IMR-90 (cell line): ENCODE measurements around the gene MICAL2. TPM values are rescaled to one million over a fixed set of nuclear protein-coding genes. Genes with fewer than 3 reads are reported as not detected.

ENCODE experiments used
- ATAC-seq: fragments of 200-7000 bp; cut with Tn5 transposase; 2 replicates; pipeline ENCODE4 v1.9.1; 2020; ENCODE audit warnings: low read depth, mild to moderate bottlenecking, moderate library complexity
- BruUV-seq: library from RNA; stranded (reverse); fragments of 400-500 nt; replicated peaks from 2 replicates; lab custom pipeline; 2021; lab: Mats Ljungman, UMichigan
- CTCF ChIA-PET: fragments of 300-600 bp; formaldehyde crosslinking; extraction: SDS; loops from one replicate; lab custom pipeline; 2021; ENCODE audit warnings: antibody characterized with exemption; lab: Yijun Ruan, JAX
- POLR2A ChIA-PET: fragments of 300-600 bp; sonication (Branson Sonifier 250); formaldehyde crosslinking; loops from one replicate; lab custom pipeline; 2022; ENCODE audit warnings: antibody characterized with exemption; ENCODE audit not compliant: unreplicated experiment; lab: Charles Lee
- DNase-seq: peaks from one replicate; pipeline ENCODE4 v3.0.0; 2013
- H2AFZ ChIP-seq: replicated peaks from 2 replicates; pipeline ENCODE3; 2013; ENCODE audit warnings: low read length, mild to moderate bottlenecking; ENCODE audit not compliant: poor library complexity
- H2AK5ac ChIP-seq: 2 replicates; pipeline ENCODE4 v1.6.1; 2013; ENCODE audit warnings: low read depth, low read length, inconsistent platforms
- H2AK9ac ChIP-seq: replicated peaks from 2 replicates; pipeline ENCODE3; 2013; ENCODE audit warnings: mild to moderate bottlenecking, low read depth, low read length, moderate library complexity; ENCODE audit not compliant: poor library complexity
- H2BK120ac ChIP-seq: 2 replicates; pipeline ENCODE4 v1.6.1; 2013; ENCODE audit warnings: low read depth, low read length, inconsistent platforms
- H2BK15ac ChIP-seq: 3 replicates; pipeline ENCODE4 v1.6.1; 2013; ENCODE audit warnings: low read depth, low read length, inconsistent platforms
- H2BK20ac ChIP-seq: 2 replicates; pipeline ENCODE4 v1.6.1; 2013; ENCODE audit warnings: low read depth, mild to moderate bottlenecking, inconsistent platforms, low read length, moderate library complexity
- H2BK5ac ChIP-seq: 2 replicates; pipeline ENCODE4 v1.6.1; 2013; ENCODE audit warnings: mild to moderate bottlenecking, low read depth, low read length, inconsistent platforms; ENCODE audit not compliant: poor library complexity, severe bottlenecking
- H3K14ac ChIP-seq: replicated peaks from 2 replicates; pipeline ENCODE4 v1.6.1; 2013; ENCODE audit warnings: low read depth, low read length, inconsistent platforms
- H3K18ac ChIP-seq: 2 replicates; pipeline ENCODE4 v1.6.1; 2013; ENCODE audit warnings: low read depth, low read length, control low read depth
- H3K23ac ChIP-seq: 2 replicates; pipeline ENCODE4 v1.6.1; 2013; ENCODE audit warnings: low read depth, low read length, inconsistent platforms
- H3K27ac ChIP-seq: 2 replicates; pipeline ENCODE4 v1.5.1; 2013; ENCODE audit warnings: mild to moderate bottlenecking, control low read depth, low read length; ENCODE audit not compliant: insufficient read depth
- H3K27me3 ChIP-seq: 2 replicates; pipeline ENCODE4 v1.6.1; 2013; ENCODE audit warnings: low read length; ENCODE audit not compliant: control insufficient read depth, insufficient read depth
- H3K36me3 ChIP-seq: 2 replicates; pipeline ENCODE4 v1.6.1; 2013; ENCODE audit warnings: low read length, mixed read lengths; ENCODE audit not compliant: control insufficient read depth, insufficient read depth
- H3K4ac ChIP-seq: 2 replicates; pipeline ENCODE4 v1.6.1; 2013; ENCODE audit warnings: low read depth, low read length, inconsistent platforms
- H3K4me1 ChIP-seq: 2 replicates; pipeline ENCODE4 v1.6.1; 2013; ENCODE audit warnings: low read length, mixed read lengths; ENCODE audit not compliant: control insufficient read depth, insufficient read depth
- H3K4me2 ChIP-seq: 2 replicates; pipeline ENCODE4 v1.6.1; 2013; ENCODE audit warnings: low read depth, mild to moderate bottlenecking, control low read depth, low read length, moderate library complexity
- H3K4me3 ChIP-seq: 2 replicates; pipeline ENCODE4 v1.5.1; 2013; ENCODE audit warnings: low read depth, mild to moderate bottlenecking, control low read depth, low read length, moderate library complexity; ENCODE audit not compliant: insufficient read depth
- H3K56ac ChIP-seq: 2 replicates; pipeline ENCODE4 v1.6.1; 2013; ENCODE audit warnings: low read length, inconsistent platforms; ENCODE audit not compliant: insufficient read depth; ENCODE audit errors: extremely low read depth
- H3K79me1 ChIP-seq, 2 experiments: 2 replicates each; pipeline ENCODE4 v1.6.1; 2013; ENCODE audit warnings: low read length in 2 of 2, inconsistent platforms in 1 of 2, low read depth in 1 of 2
- H3K9ac ChIP-seq: 2 replicates; pipeline ENCODE4 v1.6.1; 2013; ENCODE audit warnings: low read depth, low read length, control low read depth
- H3K9me1 ChIP-seq: 2 replicates; pipeline ENCODE4 v1.6.1; 2013; ENCODE audit warnings: low read length, inconsistent platforms; ENCODE audit not compliant: insufficient read depth
- H3K9me3 ChIP-seq: 2 replicates; pipeline ENCODE4 v1.6.1; 2013; ENCODE audit warnings: low read length; ENCODE audit not compliant: control insufficient read depth, insufficient read depth
- H4K20me1 ChIP-seq: 2 replicates; pipeline ENCODE4 v1.6.1; 2013; ENCODE audit warnings: low read length, inconsistent platforms; ENCODE audit not compliant: insufficient read depth
- H4K5ac ChIP-seq: 2 replicates; pipeline ENCODE4 v1.6.1; 2013; ENCODE audit warnings: mild to moderate bottlenecking, low read depth, low read length, control low read depth
- H4K8ac ChIP-seq, 2 experiments: 2 replicates each; pipeline ENCODE4 v1.6.1; 2013; ENCODE audit warnings: low read depth in 2 of 2, low read length in 2 of 2, control low read depth in 1 of 2, inconsistent platforms in 1 of 2
- H4K91ac ChIP-seq: 2 replicates; pipeline ENCODE4 v1.6.1; 2013; ENCODE audit warnings: low read depth, low read length, inconsistent platforms; ENCODE audit not compliant: insufficient read depth
- ELK1 ChIP-seq: fragments of 150-350 bp; IDR thresholded peaks from 2 replicates; pipeline ENCODE4 v1.6.1; 2016; ENCODE audit warnings: low read depth, mild to moderate bottlenecking, low read length, moderate library complexity, borderline replicate concordance
- FOS ChIP-seq: fragments of 150-350 bp; IDR thresholded peaks from 2 replicates; pipeline ENCODE4 v1.6.1; 2016; ENCODE audit warnings: low read depth, low read length
- MAFK ChIP-seq: IDR thresholded peaks from 2 replicates; pipeline ENCODE4 v1.6.1; 2012; ENCODE audit warnings: low read depth, low read length, improper control_type of control experiment
- MAZ ChIP-seq: IDR thresholded peaks from 2 replicates; pipeline ENCODE4 v1.6.1; 2012; ENCODE audit warnings: low read depth, mild to moderate bottlenecking, low read length, improper control_type of control experiment, moderate library complexity, borderline replicate concordance
- MXI1 ChIP-seq: IDR thresholded peaks from 2 replicates; pipeline ENCODE4 v1.6.1; 2012; ENCODE audit warnings: low read depth, mild to moderate bottlenecking, low read length, moderate library complexity, borderline replicate concordance
- NFE2L2 ChIP-seq: fragments of 150-350 bp; IDR thresholded peaks from 2 replicates; pipeline ENCODE4 v1.6.1; 2016; ENCODE audit warnings: low read depth, mild to moderate bottlenecking, low read length
- POLR2A ChIP-seq: IDR thresholded peaks from 2 replicates; pipeline ENCODE4 v1.6.1; 2012; ENCODE audit warnings: mild to moderate bottlenecking, low read depth, low read length
- RAD21 ChIP-seq: IDR thresholded peaks from 2 replicates; pipeline ENCODE4 v1.6.1; 2012; ENCODE audit warnings: low read length, improper control_type of control experiment
- RCOR1 ChIP-seq: IDR thresholded peaks from 2 replicates; pipeline ENCODE4 v1.6.1; 2012; ENCODE audit warnings: mild to moderate bottlenecking, low read length, improper control_type of control experiment; ENCODE audit not compliant: insufficient replicate concordance
- RFX5 ChIP-seq: IDR thresholded peaks from 2 replicates; pipeline ENCODE4 v1.8.0; 2012; ENCODE audit warnings: low read depth, mild to moderate bottlenecking, low read length, moderate library complexity
- SMC3 ChIP-seq: fragments of 150-350 bp; IDR thresholded peaks from 2 replicates; pipeline ENCODE4 v1.6.1; 2016; ENCODE audit warnings: low read depth, mild to moderate bottlenecking, antibody characterized with exemption, low read length, moderate library complexity
- USF2 ChIP-seq: fragments of 150-350 bp; IDR thresholded peaks from 2 replicates; pipeline ENCODE4 v1.6.1; 2017; ENCODE audit warnings: mild to moderate bottlenecking, antibody characterized with exemption, low read length, low read depth
- WGBS, 2 experiments: methylation state at CpG; one replicate each; pipeline versions ENCODE4 v1.1.5 to v1.1.7; 2013; ENCODE audit warnings: missing lambda C conversion rate in 2 of 2; ENCODE audit not compliant: insufficient read length in 1 of 2; ENCODE audit errors: extremely low coverage in 2 of 2; 5-methylcytosine and 5-hydroxymethylcytosine counted together
- dilution Hi-C: fragments of 300-500 bp; cut with HindIII; formaldehyde crosslinking; loops from one replicate; pipeline ENCODE4 v1.14.3; 2018; ENCODE audit warnings: low sequenced_read_pairs; ENCODE audit not compliant: unreplicated experiment
- in situ Hi-C: fragments of 300-500 bp; cut with MboI; formaldehyde crosslinking; loops from 3 replicates; pipeline ENCODE4 v1.14.3; 2019; ENCODE audit warnings: low sequenced_read_pairs, inconsistent platforms, mixed read lengths
- intact Hi-C: fragments of 100-400 bp; cut with micrococcal nuclease; formaldehyde crosslinking; loops from 2 replicates; pipeline ENCODE4 v1.10.0; 2022
- polyA plus RNA-seq, 3 experiments: library from polyadenylated mRNA; depleted of rRNA; stranded (reverse); fragments of >200 nt; gene quantifications; 2 replicates each; pipeline ENCODE4 v1.2.3, GENCODE V29; 2012; ENCODE audit warnings: low replicate concordance in 1 of 3
- total RNA-seq: library from RNA; depleted of rRNA; stranded (reverse); fragments of >200 nt; gene quantifications from 2 replicates; pipeline ENCODE4 v1.2.3, GENCODE V29; 2012
- TF ChIP-seq, protein P1 (sequence below): conservative IDR thresholded peaks from 2 replicates; pipeline ENCODE4 v1.5.1; 2012; ENCODE audit warnings: mild to moderate bottlenecking, low read depth, low read length, improper control_type of control experiment

Gene MICAL2
- total and polyA plus RNA-seq, 2 of the 4 experiments (the other 2 are of a cell fraction) = 170 to 336 TPM

DNA sequence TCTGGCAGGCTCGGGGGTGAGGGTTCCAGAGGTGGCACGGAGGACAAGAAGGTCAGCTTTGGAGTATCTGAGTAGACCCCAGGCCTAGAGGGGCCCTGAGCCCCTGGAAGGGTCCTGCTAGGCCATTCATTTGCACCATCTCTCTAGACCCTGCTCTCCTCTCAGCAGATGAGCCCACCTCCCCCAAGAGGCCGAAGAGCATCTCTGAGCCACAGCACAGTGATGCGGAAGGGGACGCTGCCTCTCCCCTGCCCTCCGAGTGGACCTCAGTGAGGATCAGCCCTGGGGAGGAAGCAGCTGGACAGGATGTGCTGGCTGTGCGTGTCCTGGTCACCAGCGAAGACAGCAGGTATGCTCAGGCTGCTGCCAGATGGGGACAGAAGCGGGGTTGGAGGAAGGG is 165.4 kb downstream of the MICAL2 start:
- ATAC-seq = no peak
- Histone ChIP-seq H3K4ac (peak overlapping the region; percentile 99), H3K27ac (no peak overlapping the region), H3K4me2 (no peak overlapping the region), H3K9ac (no peak overlapping the region), H2BK120ac (peak overlapping the region; percentile 94), H2BK5ac (no peak overlapping the region), H4K5ac (no peak overlapping the region), H3K56ac (no peak overlapping the region), H3K36me3 (no peaks in the 10 kb centered on the region), H3K4me3 (no peak overlapping the region), H2BK20ac (0 out of 2 replicates have a peak overlapping the region, but pooled peaks have one; percentile 18), H2AK9ac (no peak overlapping the region), H3K9me1 (peaks cover 50% of the 10 kb centered on the region), H3K4me1 (peaks cover 12% of the 10 kb centered on the region), H3K23ac (no peak overlapping the region), H3K9me3 (no peaks in the 10 kb centered on the region), H4K8ac (no peak overlapping the region), H2BK15ac (0 out of 3 replicates have a peak overlapping the region, but pooled peaks have one; percentile 97), H4K91ac (0 out of 2 replicates have a peak overlapping the region, but pooled peaks have one; percentile 12), H2AK5ac (peak overlapping the region; percentile 61), H3K14ac (no peak overlapping the region), H2AFZ (peak overlapping the region; percentile 46), H3K27me3 (no peaks in the 10 kb centered on the region), H3K79me1 (peaks cover 0 to 29% of the 10 kb centered on the region in 2 experiments; a peak in 2 of 4 replicates), H3K18ac (no peak overlapping the region), H4K20me1 (no peaks in the 10 kb centered on the region)
- intact Hi-C loops (no loop called here), in situ Hi-C loops (loop anchor here (25.0 kb wide), 1 partner anchor 1239 kb away; no protein-coding TSS in a partner anchor), dilution Hi-C loops (no loop called here)
- ChIA-PET POLR2A (no interaction called here), CTCF (no interaction called here)
- no peak for DNase-seq
- BruUV-seq = no TSS peak
- 0% methylated on average over 1 of the region's 9 CpGs; no CpG with 5 or more reads in 1 of the 2 experiments for WGBS, 2 experiments
- TF ChIP-seq RFX5 = no peak
- no peak for TF ChIP-seq RAD21
- TF ChIP-seq MAFK = no peak
- no peak for TF ChIP-seq NFE2L2
- no peak for TF ChIP-seq USF2
- no peak for TF ChIP-seq ELK1
- no peak for TF ChIP-seq SMC3
- no peak for TF ChIP-seq RCOR1
- TF ChIP-seq, protein P1, sequence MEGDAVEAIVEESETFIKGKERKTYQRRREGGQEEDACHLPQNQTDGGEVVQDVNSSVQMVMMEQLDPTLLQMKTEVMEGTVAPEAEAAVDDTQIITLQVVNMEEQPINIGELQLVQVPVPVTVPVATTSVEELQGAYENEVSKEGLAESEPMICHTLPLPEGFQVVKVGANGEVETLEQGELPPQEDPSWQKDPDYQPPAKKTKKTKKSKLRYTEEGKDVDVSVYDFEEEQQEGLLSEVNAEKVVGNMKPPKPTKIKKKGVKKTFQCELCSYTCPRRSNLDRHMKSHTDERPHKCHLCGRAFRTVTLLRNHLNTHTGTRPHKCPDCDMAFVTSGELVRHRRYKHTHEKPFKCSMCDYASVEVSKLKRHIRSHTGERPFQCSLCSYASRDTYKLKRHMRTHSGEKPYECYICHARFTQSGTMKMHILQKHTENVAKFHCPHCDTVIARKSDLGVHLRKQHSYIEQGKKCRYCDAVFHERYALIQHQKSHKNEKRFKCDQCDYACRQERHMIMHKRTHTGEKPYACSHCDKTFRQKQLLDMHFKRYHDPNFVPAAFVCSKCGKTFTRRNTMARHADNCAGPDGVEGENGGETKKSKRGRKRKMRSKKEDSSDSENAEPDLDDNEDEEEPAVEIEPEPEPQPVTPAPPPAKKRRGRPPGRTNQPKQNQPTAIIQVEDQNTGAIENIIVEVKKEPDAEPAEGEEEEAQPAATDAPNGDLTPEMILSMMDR = no peak
- TF ChIP-seq POLR2A = no peak
- TF ChIP-seq MXI1 = no peak
- no peak for TF ChIP-seq MAZ
- TF ChIP-seq FOS = no peak
